Head of caudate nucleus (tissue), 42 donors: ENCODE data around the gene MLC1.

Experiments used
- DNase-seq, 42 donors: peaks; one replicate each; pipeline versions ENCODE4 v3.0.0 to v3.0.0-alpha.2; 2020 to 2021; ENCODE audit warnings: mixed read lengths in 7 of 42
- intact Hi-C: fragments of 100-400 bp; cut with DNase I; formaldehyde crosslinking; loops from one replicate; pipeline ENCODE4 v1.15.0; 2022

Gene MLC1

DNA sequence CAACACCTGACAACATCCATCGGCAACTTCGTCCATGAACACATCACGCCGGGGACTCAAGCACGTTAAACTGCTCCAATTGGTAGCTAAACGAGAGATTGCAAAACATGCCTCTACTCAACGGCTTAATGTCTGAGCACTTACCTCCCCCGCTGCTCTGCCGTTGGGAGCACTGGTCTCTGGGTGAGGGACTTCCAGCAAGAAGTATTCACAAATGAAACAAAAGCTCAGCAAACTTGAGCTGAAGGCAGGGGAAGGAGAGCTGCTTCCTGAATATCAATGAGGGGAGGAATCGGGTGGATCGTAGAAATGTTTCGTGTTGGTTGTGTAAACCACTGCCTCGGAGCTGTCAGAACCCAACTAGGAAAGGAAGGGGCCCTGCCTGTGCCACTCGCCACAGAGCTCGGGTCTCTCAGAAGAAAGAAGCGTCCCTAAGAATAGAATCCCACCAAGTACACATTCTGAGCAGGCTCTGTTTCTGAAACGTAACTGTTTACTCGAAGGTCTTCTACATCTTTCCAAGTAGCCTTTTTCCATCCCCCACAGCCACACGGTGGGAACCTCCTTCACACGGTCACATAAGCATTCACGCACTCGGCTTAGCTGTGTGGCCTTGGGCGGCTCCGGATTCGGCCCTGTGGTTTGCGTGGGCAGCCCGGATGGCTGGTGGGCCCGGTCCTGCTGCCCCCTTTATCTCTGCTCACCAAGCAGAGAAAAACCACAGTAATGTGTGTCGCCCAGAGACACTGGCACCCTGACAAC lies at the start of gene MLC1:
Gene MLC1 (minus strand): TSS at position 216 of the 762 bp plus-strand sequence. CDS start 524 bp downstream, outside the sequence.
- intact Hi-C loops: no loop called here
- peak in 20 of 42 donors; percentile 6 to 66 (median 34) for DNase-seq

DNA sequence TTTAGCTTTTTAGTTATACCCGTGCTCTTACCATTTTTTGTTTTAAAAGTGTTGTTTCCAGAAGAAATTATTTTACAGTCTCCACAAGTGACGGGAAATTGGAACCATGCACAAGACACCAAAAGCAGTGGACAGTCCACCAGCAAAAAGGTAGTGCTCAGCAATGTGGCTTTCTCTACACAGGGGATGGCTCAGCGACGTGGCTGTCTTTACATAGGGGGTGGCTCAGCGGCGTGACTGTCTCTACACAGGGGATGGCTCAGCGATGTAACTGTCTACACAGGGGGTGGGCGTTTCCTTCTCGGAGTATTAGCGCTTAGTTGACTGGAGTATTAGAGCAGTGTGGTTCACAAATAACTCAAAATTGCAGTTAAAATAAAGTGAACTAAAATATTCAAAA lies 49.3 kb upstream of the MLC1 start:
- peak in 2 of 42 donors; percentile 1 to 17 for DNase-seq
- intact Hi-C loops: no loop called here

DNA sequence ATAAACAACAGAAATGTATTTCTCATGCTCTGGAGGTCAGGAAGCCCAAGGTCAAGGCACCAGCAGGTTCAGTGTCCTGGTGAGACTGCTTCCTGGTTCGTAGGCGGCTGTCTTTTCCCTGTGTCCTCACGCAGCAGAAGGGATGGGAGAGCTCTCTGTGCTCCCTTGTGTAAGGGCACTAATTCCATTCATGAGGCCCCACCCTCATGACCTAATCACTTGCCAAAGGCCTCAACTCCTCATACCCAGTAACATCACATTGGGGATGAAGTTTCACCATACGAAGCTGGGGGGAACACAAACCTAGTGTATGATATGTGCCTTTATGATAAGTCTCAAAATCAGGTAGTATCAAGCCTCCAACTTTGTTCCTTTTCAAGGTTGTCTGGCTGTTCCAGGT lies 46.7 kb upstream of the MLC1 start:
- intact Hi-C loops: no loop called here
- DNase-seq: no peak

DNA sequence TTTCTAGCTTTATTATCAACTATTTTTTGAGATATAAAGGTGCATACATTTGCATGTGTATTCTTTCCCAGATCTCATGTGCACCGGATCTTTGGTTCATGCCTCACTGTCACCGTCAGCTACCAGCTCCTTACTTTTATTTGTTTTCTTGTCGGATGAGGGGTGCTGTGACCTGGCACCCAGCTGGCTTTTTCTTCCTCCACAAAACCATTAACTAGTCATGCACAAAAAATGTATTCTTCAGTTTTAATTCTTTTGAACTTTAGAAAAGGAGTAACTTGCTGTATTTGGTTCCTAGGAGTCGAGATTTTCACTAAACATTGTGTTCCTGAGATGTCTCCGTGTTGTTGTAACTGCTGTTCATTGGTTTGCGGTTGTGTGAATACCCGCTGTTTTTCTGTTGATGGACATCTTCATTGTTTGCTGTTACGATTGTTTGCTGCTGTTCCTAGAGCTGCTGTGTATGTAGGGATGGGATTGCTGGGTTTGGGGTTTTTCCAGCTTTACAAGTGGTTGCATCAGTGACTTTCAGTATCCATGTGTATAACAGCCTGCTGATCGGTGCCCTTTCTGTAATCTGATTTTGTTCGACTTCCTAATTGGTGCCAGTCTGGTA lies 44.0 kb upstream of the MLC1 start:
- intact Hi-C loops: no loop called here

DNA sequence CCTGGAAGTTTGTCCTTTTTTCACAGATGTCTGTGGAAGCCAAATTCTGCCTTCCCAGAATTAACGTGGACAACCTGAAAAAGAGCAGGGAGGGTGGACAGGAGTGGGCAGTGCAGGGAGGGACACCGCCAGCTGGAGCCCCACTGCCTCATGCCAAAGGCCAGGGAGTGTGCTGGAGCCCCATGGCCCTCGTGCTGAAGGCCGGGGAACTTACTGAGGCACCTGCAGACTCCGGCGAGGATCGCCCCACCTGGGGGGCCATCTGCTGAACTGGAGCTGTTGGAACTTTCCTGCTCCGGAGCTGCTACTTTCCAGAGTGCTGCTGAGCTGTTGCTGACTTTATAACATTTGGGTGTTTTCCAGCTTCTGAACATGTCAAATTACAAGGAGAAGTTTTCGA lies 39.8 kb upstream of the MLC1 start:
- intact Hi-C loops: no loop called here

More for the DNA sequence above, 44.0 kb upstream of the MLC1 start:
- DNase-seq: peak in 2 of 42 donors; percentile 9 to 15

DNA sequence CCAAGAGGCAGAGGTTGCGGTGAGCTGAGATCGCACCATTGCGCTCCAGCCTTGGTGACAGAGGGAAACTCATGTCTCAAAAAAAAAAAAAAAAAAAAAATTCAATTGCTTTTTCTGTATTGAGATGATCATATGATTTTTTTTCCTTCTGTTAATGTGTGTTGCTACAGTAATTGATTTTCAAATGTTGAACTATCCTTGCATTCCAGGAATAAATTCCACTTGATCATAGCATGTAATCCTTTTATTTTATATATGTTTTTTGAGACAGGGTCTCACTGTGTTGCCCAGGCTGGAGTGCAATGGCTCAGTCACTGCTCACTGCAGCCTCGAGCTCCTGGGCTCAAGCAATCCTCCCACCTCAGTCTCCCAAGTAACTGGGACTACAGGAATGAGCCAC lies 37.9 kb upstream of the MLC1 start:
- peak in 1 of 42 donors; percentile 5 for DNase-seq

More for the DNA sequence above, 39.8 kb upstream of the MLC1 start:
- DNase-seq: peak in 1 of 42 donors; percentile 6

DNA sequence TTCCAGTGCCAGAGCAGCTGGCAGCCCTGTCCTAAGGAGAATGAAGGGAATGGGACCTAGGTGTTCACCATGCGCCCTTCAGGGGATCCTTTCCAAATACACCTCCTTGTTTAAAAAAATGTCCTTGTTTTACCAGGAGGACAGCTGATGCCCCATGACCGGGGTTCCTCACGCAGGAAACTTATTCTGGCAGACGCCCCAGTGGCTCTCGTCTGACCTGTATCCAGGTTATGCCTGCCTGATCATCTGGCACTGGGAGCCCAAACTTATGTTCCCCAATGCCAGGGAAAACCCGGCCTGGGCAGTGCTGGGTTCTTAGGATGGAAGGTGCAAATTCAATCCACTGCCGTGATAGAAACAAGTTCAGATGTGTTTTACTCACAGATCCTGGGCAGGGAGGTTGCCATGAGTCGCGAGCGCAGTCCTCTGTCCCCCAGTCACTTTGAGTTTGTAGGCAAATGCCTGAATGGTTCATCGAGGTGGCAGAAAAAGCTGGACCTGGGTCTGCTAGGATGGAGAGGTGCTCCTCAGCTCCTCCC lies 36.0 kb upstream of the MLC1 start:
- peak in 2 of 42 donors; percentile 26 to 30 for DNase-seq
- intact Hi-C loops: no loop called here

More for the DNA sequence above, 37.9 kb upstream of the MLC1 start:
- intact Hi-C loops: no loop called here

DNA sequence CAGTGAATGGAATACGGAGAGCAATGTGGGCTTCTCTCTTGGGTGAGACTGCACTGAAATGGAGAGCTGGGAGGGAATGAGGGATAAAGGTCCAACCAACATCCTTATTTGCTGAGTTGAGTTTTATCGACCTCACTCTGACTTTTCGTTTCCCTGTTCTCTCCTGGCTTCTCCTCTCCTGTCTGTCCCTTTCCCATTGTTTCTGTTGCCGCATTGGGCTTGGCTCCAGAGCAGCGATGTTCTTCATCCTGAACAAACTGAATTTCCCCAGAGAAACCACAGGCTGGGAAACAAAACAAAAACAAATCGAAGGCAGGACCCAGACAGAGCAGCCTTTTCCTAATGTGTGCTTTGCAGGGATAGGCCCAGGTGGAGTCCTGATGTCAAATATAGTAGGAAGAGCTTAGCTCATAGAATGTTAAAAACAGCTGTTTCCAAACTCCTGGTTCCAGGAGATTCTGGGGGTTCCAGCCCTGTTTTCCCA lies 34.6 kb upstream of the MLC1 start:
- peak in 2 of 42 donors; percentile 12 to 17 for DNase-seq
- intact Hi-C loops: no loop called here

DNA sequence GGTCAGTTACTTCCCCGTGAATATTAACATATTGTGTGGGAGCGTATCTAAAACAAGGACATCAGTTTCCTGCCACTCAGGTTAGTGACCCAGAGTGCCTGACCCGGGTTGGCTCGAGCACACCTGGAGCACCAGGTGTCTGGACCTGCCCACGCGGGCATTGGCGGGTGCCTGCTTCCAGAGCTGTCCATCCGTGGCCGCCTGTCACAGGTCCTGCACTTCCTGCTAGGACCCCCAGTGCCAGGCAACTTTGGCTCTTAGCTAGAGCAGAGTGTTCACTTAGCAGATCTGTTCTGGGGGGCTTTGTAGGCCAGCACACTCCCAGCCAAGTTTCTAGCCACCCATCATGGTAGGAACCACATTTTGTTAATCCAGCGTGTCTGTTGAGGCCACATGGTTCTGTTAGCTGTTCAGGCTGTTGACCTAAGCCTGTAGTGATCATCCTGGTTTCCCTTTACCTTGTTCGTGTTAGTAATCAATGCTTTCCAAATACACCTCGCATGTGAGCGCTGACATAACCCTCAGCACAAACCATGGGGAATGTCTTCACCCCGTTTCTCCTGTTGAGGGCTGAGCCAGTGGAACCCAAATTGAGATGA lies 34.0 kb upstream of the MLC1 start:
- DNase-seq: peak in 2 of 42 donors; percentile 17 to 25
- intact Hi-C loops: no loop called here

DNA sequence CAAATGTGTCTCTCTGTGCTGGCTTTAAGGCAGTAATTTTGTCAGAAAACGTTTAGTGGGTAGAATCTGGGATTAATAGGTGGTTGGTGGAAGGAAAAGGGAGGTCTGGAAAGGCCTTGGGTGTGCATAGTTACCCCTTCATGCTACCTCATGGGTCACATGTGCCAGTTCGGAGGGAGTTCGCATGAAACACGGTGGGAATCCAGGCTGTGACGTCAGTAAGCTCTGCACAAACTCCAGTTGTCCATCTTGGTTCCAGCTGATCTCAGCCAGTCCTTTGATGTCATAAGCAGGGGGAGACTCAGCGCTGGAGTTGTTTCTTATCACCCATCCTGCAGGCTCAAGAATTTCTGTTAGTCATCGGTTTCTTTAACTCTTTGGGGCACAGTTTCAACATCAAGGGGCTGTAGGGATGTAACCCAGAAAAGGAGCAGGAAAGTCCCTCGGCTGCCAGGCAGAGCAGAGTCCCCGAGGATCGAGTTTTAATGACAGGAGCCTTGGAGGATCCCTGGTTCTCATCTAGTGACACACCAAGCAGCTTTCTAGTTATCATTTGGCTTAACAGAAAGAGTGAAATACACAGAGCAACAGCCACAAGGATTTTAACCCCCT lies 33.4 kb upstream of the MLC1 start:
- intact Hi-C loops: no loop called here
- peak in 1 of 42 donors; percentile 26 for DNase-seq

DNA sequence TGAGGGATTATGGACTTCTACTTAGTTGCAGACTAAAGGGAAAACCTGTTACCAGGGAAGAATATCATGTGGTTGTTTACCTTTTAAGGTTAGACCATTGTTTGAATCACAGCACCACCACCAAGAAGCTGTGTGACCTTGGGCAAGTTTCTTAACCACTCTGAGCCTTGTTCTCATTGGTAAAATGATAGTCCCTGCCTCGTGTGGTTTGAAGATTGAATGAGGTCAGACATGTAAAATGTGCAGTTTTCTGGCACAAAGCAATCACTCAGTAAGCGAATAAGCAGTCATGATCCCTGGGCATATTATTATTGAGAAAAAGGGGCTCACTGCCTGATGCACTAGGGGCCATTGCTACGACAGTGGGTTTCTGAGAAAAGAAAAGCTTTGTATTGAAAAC lies 32.9 kb upstream of the MLC1 start:
- intact Hi-C loops: no loop called here

DNA sequence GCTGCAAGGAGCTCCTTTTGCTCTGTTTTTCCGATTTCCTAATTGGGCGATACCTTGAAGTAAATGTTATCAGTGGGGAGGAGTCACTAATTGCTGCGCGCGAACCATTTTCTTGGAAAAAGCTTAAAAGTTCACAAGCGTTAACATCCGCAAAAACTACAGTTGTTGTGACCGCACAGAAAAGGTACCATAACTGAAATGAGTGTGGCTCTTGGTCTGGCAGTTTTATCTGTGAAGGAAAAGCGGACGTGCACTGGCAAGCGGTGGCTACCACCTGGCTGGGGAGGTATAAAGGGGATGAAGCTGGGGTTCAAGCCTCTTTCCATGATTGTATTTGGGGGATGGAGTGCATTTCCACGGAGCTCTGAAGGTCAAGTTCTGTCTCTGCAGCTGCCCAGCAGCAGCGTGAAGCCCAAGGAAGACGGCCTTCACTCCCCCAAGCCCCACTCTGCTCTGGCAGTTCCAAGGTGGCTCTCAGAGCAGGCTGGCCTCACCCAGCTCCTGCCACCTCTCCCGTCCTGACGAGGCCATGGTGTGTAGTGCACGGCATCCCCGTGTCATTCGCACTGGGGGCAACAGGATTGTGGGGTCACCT lies 32.0 kb upstream of the MLC1 start:
- peak in 2 of 42 donors; percentile 5 to 28 for DNase-seq
- intact Hi-C loops: no loop called here

More for the DNA sequence above, 32.9 kb upstream of the MLC1 start:
- no peak for DNase-seq

DNA sequence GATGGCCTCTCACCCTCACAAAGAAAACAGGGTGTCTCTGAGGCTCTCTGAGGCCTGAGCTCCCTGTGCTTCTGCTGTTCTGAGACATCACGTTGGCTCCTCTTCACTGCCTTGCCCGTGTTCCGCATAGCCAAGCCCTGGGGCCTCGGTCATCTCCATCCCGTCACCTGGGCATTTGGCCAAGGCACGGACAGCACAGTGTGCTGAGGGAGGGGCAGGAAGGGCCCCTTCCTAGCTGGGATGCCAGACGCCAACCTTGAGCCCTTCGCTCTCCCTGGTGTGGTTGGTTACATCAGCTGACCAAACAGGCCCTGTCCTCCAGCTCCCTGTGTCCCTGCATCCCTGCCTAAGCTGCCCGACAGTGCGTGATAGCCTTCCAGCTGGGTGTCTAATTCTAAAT lies 30.5 kb upstream of the MLC1 start:
- intact Hi-C loops: no loop called here
- DNase-seq: peak in 1 of 42 donors; percentile 29

DNA sequence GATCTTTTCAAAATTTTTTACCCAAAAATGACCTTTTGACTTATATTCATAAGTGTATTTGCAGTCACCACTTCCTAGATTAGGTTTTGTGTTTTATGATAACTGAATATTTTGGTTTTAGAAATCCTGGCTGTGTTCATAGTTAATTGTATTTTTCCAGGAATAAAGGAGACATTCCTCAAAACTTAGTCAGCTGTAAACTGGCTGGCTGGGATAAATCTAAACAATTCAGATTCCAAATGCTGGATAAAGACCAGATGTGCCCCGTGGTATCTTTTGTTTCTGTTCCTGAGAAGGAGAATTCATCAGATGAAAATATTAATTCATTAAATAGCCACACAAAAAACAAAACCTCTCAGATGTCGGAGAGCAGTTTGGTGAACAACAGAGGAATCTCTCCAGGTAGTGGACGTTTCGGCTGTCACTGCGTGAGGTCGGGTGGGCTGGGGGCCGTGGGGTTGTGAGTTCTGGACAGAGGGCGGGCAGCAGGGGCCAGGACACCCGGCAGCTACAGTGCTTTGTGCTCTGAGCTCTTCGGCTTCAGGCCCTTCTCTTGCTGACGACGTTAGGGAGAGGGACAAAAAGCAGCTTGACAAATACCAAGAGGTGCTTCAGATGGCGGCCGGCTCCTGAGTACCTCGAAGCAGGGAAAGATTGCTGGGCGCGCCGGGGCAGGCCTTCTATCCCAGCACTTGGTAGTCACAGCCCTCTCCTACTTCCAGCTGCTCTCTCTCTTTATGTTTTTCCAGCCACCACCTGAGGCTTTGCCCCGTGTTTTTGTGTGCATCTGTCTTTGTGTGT lies 29.2 kb upstream of the MLC1 start:
- intact Hi-C loops: no loop called here
- peak in 2 of 42 donors; percentile 30 for DNase-seq

DNA sequence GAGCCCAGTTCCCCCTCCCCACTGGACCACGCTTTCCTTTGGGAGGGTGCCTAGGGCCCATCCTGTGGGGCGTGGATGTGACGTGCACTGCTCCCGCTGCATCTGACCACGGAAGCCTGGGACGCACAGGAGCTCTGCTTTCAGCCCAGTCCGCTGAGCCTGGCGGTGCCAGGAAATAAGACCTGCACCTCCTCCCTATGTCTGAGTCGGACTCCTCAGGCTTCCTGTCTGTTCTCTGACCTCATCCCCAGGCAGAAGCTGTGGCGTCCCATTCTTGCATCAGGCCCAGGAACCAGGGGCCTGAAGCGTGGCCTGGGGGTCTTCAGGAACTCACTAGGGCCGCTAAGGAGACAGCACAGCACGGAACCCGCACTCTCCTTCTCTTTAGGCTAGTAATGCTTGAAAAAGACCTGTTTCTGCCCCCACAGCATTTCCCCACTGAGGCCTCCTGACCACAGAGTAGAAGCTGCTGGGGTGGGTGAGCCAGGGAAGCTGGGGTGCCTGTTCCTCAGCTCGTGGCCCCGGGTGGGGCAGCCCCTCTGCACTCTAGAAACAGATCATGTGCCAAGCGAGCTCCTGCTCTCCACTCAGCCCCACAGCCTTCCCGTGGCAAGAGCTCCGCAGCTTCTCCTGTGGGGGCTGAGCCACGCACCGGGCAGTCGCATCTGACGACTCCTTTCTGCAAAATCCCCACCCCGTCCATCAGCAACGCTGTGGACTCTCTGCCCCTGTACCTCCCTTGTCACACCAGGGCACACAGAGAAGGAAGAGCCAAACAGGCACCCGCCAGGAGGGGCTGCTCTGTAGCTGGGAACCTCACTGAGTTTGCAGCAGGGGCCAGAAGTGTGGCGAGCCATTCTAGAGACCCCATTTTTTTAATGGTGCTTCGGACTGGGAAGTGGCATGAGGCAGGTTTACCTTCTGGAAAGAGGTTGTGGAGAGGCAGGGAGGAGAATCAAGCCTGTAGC lies 27.2 kb upstream of the MLC1 start:
- peak in 4 of 42 donors; percentile 8 to 35 (median 26) for DNase-seq
- intact Hi-C loops: no loop called here

DNA sequence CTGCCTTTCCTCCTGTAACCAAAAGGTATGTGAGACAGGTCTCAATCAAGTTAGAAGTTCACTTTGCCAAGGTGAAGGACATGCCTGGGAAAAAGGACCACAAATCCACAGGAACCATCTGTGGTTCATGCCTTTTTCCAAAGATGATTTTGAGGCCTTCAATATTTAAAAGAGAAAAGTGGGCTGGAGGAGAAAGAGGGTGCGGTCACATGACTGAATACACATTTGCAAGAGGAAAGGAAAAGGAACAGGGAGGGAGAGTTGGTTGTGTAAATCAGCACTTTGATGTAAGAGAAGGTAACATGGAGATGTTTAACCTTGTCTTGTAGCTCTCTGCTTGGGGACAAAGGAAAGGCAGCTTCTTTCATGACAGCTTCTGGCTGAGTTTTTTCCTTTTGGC lies 25.8 kb upstream of the MLC1 start:
- intact Hi-C loops: no loop called here
- no peak for DNase-seq

DNA sequence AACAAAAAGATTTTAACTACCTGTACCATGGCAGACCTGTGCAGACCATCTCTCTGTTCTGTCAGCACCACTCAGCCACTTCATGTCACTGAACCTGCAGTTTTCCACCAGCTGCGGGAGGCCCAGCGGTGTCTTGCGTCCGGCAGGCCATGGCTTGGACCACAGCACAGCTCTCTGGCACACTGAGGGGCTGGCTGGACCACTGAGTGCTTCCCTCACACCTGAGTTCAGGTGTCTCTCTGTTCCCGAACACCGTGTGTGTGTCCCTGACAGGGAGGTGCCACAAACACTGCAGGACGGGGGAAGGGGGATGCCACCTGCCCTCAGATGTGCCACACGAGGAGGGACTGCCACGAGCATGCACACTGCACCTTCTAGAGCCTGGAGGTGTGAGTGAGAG lies 22.3 kb upstream of the MLC1 start:
- DNase-seq: peak in 1 of 42 donors; percentile 20
- intact Hi-C loops: no loop called here
